GM12878 (cell line): ENCODE data around the gene SYCE3. TPM values are rescaled to one million over a fixed set of nuclear protein-coding genes. Genes with fewer than 3 reads are reported as not detected.

Source experiments
- CREM ChIP-seq: IDR thresholded peaks from 2 replicates; pipeline ENCODE4 v1.6.1; 2014; ENCODE audit warnings: antibody characterized with exemption, low read depth
- ETV6 ChIP-seq, 2 experiments: fragments of 450-650 bp in 1 of 2; IDR thresholded peaks in 1 of 2; conservative IDR thresholded peaks in 1 of 2; 2 replicates each; pipeline ENCODE4 v1.6.1; 2014; ENCODE audit warnings: antibody characterized with exemption in 1 of 2, borderline replicate concordance in 1 of 2, low read depth in 1 of 2, mild to moderate bottlenecking in 1 of 2, moderate library complexity in 1 of 2
- MYB ChIP-seq: fragments of 150-350 bp; IDR thresholded peaks from 2 replicates; pipeline ENCODE4 v1.6.1; 2014; ENCODE audit warnings: mild to moderate bottlenecking, low read depth, low read length, borderline replicate concordance
- MYC ChIP-seq: IDR thresholded peaks from 2 replicates; pipeline ENCODE4 v1.6.1; 2011; ENCODE audit warnings: mild to moderate bottlenecking, low read length, moderate library complexity, inconsistent platforms; ENCODE audit not compliant: insufficient read depth, insufficient replicate concordance, insufficient read length, severe bottlenecking
- NR2C1 ChIP-seq: fragments of 450-650 bp; IDR thresholded peaks from 2 replicates; pipeline ENCODE4 v1.6.1; 2017; ENCODE audit warnings: antibody characterized with exemption, mild to moderate bottlenecking, moderate library complexity
- RAD21 ChIP-seq: IDR thresholded peaks from 2 replicates; pipeline ENCODE4 v1.6.1; 2011; ENCODE audit warnings: mild to moderate bottlenecking, low read depth, low read length, moderate library complexity; ENCODE audit not compliant: insufficient read depth
- polyA plus RNA-seq, 11 experiments: library from polyadenylated mRNA; depleted of rRNA in 4 of 11; unstranded in 6 of 11; stranded (reverse) in 5 of 11; fragments of >200 nt; fragmentation: Nextera tagmentation in 4 of 11; fragmentation: Illumina TruSeq in 1 of 11; extraction: Ambion mirVana in 4 of 11; extraction: Trizol in 1 of 11; gene quantifications; 1 replicate in 1 of 11; 2 replicates in 10 of 11; pipeline versions ENCODE4 v1.2.1 to v1.2.3, GENCODE V29; 2011 to 2016; ENCODE audit warnings: inconsistent platforms in 2 of 11, missing spikeins in 2 of 11, low read depth in 1 of 11
- total RNA-seq, 4 experiments: library from RNA; depleted of rRNA in 3 of 4; stranded (reverse); fragments of >200 nt in 3 of 4; fragmentation: Illumina TruSeq in 1 of 4; extraction: Trizol in 1 of 4; gene quantifications; 2 replicates each; pipeline versions ENCODE4 v1.2.1 to v1.2.3, GENCODE V29; 2013 to 2021
- TF ChIP-seq, protein P1 (sequence below): IDR thresholded peaks from 2 replicates; pipeline ENCODE4 v1.6.1; 2012; ENCODE audit warnings: improper control_type of control experiment, low read depth, low read length; ENCODE audit not compliant: insufficient replicate concordance

The SYCE3 gene
- total and polyA plus RNA-seq, 10 of the 15 experiments (the other 5 are each of a cell fraction or from before 2014, with no cell fraction given) = 0.38 to 0.91 (median 0.76) TPM; not detected in 4

DNA sequence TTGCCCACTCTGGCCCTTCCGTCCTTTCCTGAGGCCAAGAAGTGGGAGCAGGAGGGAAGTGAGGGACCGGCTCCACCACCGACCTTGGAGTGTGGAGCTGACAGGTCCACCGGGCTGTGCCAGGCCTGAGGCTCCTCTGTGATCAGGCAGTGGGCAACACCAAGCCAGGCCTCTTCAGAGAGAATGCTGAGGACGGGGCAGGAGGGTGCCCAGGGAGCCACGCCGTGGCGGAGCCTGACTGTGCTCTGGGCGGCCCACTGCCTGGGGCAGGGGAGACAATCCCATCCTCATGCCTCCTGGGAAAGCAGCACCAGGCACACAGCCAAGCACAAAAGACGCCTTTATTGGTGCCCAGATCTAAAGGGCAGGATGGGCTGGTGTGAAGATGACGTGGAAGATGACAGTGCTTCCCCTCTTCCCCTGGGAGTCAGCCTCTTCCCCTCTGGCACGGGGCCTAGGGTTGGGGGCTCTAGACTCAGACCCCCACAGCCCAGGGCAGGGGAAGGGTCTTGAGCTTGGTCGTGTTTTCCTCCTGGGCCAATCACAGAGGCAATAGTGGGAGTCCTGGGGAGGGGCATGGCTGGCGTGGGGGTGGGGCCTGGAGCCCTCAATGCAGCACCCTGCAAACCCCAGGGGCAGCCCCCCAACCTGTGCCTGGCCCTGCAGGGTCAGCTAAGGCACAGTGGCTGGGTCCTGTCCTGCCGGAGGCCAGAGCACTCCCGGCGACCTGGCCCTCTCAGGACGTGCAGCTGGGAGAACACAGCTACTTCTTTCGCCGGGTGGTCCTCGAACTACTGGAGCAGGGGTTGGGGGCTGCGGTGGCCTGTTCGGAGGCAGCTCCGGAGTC, 59.9 kb downstream of the SYCE3 start (continued):
- TF ChIP-seq NR2C1 (no peak), MYB (no peak), ETV6 (conservative IDR thresholded peaks at IDR 0.05 in 1 of 2, IDR thresholded peaks at IDR 0.05 in 1 of 2; ENCODE audit: borderline replicate concordance in 1 of 2, low read depth in 1 of 2) (no peak), RAD21 (no peak), CREM (no peak), MYC (no peak)
- TF ChIP-seq, protein P1, sequence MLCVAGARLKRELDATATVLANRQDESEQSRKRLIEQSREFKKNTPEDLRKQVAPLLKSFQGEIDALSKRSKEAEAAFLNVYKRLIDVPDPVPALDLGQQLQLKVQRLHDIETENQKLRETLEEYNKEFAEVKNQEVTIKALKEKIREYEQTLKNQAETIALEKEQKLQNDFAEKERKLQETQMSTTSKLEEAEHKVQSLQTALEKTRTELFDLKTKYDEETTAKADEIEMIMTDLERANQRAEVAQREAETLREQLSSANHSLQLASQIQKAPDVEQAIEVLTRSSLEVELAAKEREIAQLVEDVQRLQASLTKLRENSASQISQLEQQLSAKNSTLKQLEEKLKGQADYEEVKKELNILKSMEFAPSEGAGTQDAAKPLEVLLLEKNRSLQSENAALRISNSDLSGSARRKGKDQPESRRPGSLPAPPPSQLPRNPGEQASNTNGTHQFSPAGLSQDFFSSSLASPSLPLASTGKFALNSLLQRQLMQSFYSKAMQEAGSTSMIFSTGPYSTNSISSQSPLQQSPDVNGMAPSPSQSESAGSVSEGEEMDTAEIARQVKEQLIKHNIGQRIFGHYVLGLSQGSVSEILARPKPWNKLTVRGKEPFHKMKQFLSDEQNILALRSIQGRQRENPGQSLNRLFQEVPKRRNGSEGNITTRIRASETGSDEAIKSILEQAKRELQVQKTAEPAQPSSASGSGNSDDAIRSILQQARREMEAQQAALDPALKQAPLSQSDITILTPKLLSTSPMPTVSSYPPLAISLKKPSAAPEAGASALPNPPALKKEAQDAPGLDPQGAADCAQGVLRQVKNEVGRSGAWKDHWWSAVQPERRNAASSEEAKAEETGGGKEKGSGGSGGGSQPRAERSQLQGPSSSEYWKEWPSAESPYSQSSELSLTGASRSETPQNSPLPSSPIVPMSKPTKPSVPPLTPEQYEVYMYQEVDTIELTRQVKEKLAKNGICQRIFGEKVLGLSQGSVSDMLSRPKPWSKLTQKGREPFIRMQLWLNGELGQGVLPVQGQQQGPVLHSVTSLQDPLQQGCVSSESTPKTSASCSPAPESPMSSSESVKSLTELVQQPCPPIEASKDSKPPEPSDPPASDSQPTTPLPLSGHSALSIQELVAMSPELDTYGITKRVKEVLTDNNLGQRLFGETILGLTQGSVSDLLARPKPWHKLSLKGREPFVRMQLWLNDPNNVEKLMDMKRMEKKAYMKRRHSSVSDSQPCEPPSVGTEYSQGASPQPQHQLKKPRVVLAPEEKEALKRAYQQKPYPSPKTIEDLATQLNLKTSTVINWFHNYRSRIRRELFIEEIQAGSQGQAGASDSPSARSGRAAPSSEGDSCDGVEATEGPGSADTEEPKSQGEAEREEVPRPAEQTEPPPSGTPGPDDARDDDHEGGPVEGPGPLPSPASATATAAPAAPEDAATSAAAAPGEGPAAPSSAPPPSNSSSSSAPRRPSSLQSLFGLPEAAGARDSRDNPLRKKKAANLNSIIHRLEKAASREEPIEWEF = no peak
